Activated naive CD8-positive, alpha-beta T cell treated with anti-CD3 and anti-CD28 coated beads, Interleukin-2, amount 10 ng/mL, durations not matched to agents 7 days and 5 days (primary cell): ENCODE results near the gene RLF. TPM values are rescaled to one million over a fixed set of nuclear protein-coding genes. Genes with fewer than 3 reads are reported as not detected.
A peak's percentile ranks its signal among the peaks of the same experiment; 100 is the strongest.

ENCODE experiments used
- ATAC-seq: fragments of 150-1000 bp; cut with Tn5 transposase; one replicate; pipeline ENCODE4 v1.10.0; 2021; ENCODE audit warnings: low read depth, moderate library complexity
- POLR2A ChIA-PET: fragments of 350-600 bp; sonication (Branson Sonifier 250); formaldehyde crosslinking; loops from one replicate; lab custom pipeline; 2021; ENCODE audit warnings: antibody characterized with exemption; lab: Charles Lee
- DNase-seq: peaks from one replicate; pipeline ENCODE4 v3.0.0; 2021
- H3K27ac Mint-ChIP-seq: one replicate; pipeline ENCODE4 v1.8.0; 2022; ENCODE audit warnings: mild to moderate bottlenecking, mixed read lengths
- H3K27me3 Mint-ChIP-seq: one replicate; pipeline ENCODE4 v1.8.0; 2022; ENCODE audit warnings: mild to moderate bottlenecking, moderate library complexity, mixed read lengths
- H3K36me3 Mint-ChIP-seq: one replicate; pipeline ENCODE4 v1.8.0; 2021; ENCODE audit warnings: mild to moderate bottlenecking, mixed read lengths
- H3K4me1 Mint-ChIP-seq: one replicate; pipeline ENCODE4 v1.8.0; 2021; ENCODE audit warnings: mixed read lengths
- H3K4me3 Mint-ChIP-seq: one replicate; pipeline ENCODE4 v1.8.0; 2022; ENCODE audit warnings: mild to moderate bottlenecking, moderate library complexity, mixed read lengths
- H3K9me3 Mint-ChIP-seq: one replicate; pipeline ENCODE4 v1.8.0; 2021; ENCODE audit warnings: mixed read lengths
- total RNA-seq, 2 experiments: library from RNA; stranded (reverse); gene quantifications; one replicate each; pipeline ENCODE4 v1.2.3, GENCODE V29; 2021

RLF gene
- total RNA-seq, 2 experiments from 2014 or later, result 22.4 to 22.8 TPM

- H3K36me3 Mint-ChIP-seq, result peaks cover 9% of the 10 kb centered on the region
- H3K27me3 Mint-ChIP-seq, result no peaks in the 10 kb centered on the region
- DNase-seq (no peak), ATAC-seq (no peak)
- peak overlapping the region; percentile 84 for H3K27ac Mint-ChIP-seq
- POLR2A ChIA-PET, result interaction anchor here (1.7 kb wide), 1 partner anchor 16 kb away, joined by 3 read pairs; no protein-coding TSS in a partner anchor
- H3K4me3 Mint-ChIP-seq, result peak overlapping the region; percentile 31
- H3K4me1 Mint-ChIP-seq, result peaks cover 21% of the 10 kb centered on the region
- H3K9me3 Mint-ChIP-seq, result no peaks in the 10 kb centered on the region
Measured at GRCh38 chr1:40251456-40251855, 90.3 kb downstream of the RLF start.

GRCh38 chr1:40252601-40253000 is 91.4 kb downstream of the RLF start:
- H3K27me3 Mint-ChIP-seq, result no peaks in the 10 kb centered on the region
- peaks cover 26% of the 10 kb centered on the region for H3K4me1 Mint-ChIP-seq
- DNase-seq (no peak), ATAC-seq (no peak)
- H3K27ac Mint-ChIP-seq, result no peak overlapping the region
- H3K4me3 Mint-ChIP-seq, result no peak overlapping the region
- peaks cover 9% of the 10 kb centered on the region for H3K36me3 Mint-ChIP-seq
- POLR2A ChIA-PET, result no interaction called here
- no peaks in the 10 kb centered on the region for H3K9me3 Mint-ChIP-seq

GRCh38 chr1:40255231-40255630 is 94.0 kb downstream of the RLF start:
- Mint-ChIP-seq H3K4me1 (peaks cover 32% of the 10 kb centered on the region), H3K36me3 (peaks cover 18% of the 10 kb centered on the region), H3K9me3 (no peaks in the 10 kb centered on the region), H3K27ac (no peak overlapping the region), H3K27me3 (no peaks in the 10 kb centered on the region), H3K4me3 (no peak overlapping the region)
- POLR2A ChIA-PET, result interaction anchor here (1.6 kb wide), 1 partner anchor 125 kb away, joined by 3 read pairs; no protein-coding TSS in a partner anchor
- ATAC-seq (no peak), DNase-seq (no peak)

GRCh38 chr1:40256401-40257084 is 95.4 kb downstream of the RLF start:
- peaks cover 27% of the 10 kb centered on the region for H3K36me3 Mint-ChIP-seq
- POLR2A ChIA-PET, result interaction anchor here (0.6 to 2.7 kb wide), 6 partner anchors 15 to 124 kb away, joined by 3 to 29 read pairs (median 3); partner anchors contain the start of gene RLF
- DNase-seq (no peak), ATAC-seq (no peak)
- no peaks in the 10 kb centered on the region for H3K9me3 Mint-ChIP-seq
- no peaks in the 10 kb centered on the region for H3K27me3 Mint-ChIP-seq
- H3K4me3 Mint-ChIP-seq, result peak overlapping the region; percentile 94
- peak overlapping the region; percentile 99 for H3K27ac Mint-ChIP-seq
- peaks cover 22% of the 10 kb centered on the region for H3K4me1 Mint-ChIP-seq

DNA sequence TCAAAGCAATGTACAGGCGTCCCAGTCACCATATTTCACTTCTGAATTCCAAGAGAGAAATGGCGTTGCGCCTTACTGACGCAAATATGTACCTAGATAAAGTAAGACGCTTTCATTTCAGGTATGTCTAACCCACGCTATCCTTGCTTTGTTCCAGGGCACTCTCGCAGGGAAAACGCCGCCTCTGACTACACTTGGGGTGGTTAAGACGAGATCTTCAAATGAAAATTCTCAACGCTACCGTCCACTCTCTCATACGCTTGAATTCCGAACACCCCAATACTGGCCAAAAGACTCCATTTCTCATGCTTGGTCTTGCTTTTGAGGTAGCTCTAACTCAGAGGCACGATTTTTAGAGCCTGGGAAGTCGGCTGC is 96.1 kb downstream of the RLF start:
- no peaks in the 10 kb centered on the region for H3K27me3 Mint-ChIP-seq
- H3K4me1 Mint-ChIP-seq, result peaks cover 19% of the 10 kb centered on the region
- peak overlapping the region; percentile 94 for H3K4me3 Mint-ChIP-seq
- no peaks in the 10 kb centered on the region for H3K9me3 Mint-ChIP-seq
- no peak for ATAC-seq
- H3K27ac Mint-ChIP-seq, result peak overlapping the region; percentile 99
- DNase-seq, result no peak
- POLR2A ChIA-PET, result interaction anchor here (0.6 to 2.7 kb wide), 14 partner anchors 9 to 360 kb away, joined by 3 to 29 read pairs (median 4); partner anchors contain the start of genes CAP1, RLF and TMCO2
- peaks cover 33% of the 10 kb centered on the region for H3K36me3 Mint-ChIP-seq

DNA sequence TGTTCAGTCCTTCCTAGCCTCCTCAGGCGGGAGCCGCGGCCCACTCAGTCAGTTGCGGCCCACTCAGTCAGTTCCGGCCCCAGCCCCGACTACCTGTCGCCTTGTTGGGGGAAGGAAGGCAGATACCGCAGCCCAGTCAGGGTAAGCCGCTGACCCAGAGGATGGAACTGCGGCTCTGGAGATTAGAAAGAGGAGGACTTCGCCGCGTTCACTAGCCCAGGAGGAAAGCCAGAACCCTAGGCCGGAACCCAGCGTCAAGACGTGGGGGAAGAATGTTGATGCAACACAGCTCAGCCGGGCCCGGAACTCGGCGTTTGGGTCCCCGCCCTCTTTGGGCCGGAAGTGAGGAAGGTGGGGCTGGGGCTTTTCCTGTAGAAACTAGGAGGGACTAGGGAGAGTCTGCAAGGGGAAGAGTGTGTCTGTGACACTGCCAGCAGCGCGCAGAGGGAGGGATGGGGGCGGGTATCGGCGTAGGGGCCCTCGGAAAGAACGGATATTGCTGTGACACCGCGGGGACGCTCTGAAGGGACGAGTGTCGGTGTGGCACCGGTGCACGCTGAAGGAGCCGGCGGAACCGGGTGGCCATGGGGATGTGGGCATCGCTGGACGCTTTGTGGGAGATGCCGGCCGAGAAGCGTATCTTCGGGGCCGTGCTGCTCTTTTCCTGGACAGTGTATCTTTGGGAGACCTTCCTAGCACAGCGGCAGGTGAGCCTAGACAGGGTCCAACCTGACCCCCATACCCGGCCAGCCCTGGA is 96.7 kb downstream of the RLF start, which contains the start of gene ZMPSTE24:
Gene ZMPSTE24 (plus strand): TSS at position 549 of the 757 bp plus-strand sequence. CDS start 36 bp downstream, at position 585.
- H3K36me3 Mint-ChIP-seq, result peaks cover 36% of the 10 kb centered on the region
- DNase-seq (peak; percentile 91), ATAC-seq (peak; percentile 96)
- H3K4me3 Mint-ChIP-seq, result peak within 1 kb of the TSS; percentile 94
- POLR2A ChIA-PET, result interaction anchor here (0.6 to 2.7 kb wide), 14 partner anchors 10 to 359 kb away, joined by 3 to 29 read pairs (median 4); partner anchors contain the start of genes CAP1, RLF and TMCO2
- no peaks in the 10 kb centered on the region for H3K9me3 Mint-ChIP-seq
- H3K27me3 Mint-ChIP-seq, result no peaks in the 10 kb centered on the region
- H3K4me1 Mint-ChIP-seq, result peaks cover 22% of the 10 kb centered on the region
- peak within 1 kb of the TSS; percentile 99 for H3K27ac Mint-ChIP-seq

- POLR2A ChIA-PET, result interaction anchor here (0.7 to 2.7 kb wide), 9 partner anchors 11 to 218 kb away, joined by 3 to 29 read pairs (median 5); partner anchors contain the start of genes CAP1, RLF and TMCO2
- ATAC-seq (no peak), DNase-seq (no peak)
- Mint-ChIP-seq H3K27me3 (no peaks in the 10 kb centered on the region), H3K36me3 (peaks cover 42% of the 10 kb centered on the region), H3K9me3 (no peaks in the 10 kb centered on the region), H3K4me3 (peak overlapping the region; percentile 94), H3K27ac (peak overlapping the region; percentile 99), H3K4me1 (peaks cover 27% of the 10 kb centered on the region)
Measured at GRCh38 chr1:40258445-40258769, 97.2 kb downstream of the RLF start.

GRCh38 chr1:40264354-40264781 is 103.2 kb downstream of the RLF start:
- Mint-ChIP-seq H3K36me3 (peaks cover 39% of the 10 kb centered on the region), H3K4me3 (no peak overlapping the region), H3K9me3 (no peaks in the 10 kb centered on the region), H3K4me1 (peaks cover 24% of the 10 kb centered on the region), H3K27ac (no peak overlapping the region), H3K27me3 (no peaks in the 10 kb centered on the region)
- ATAC-seq (no peak), DNase-seq (no peak)
- POLR2A ChIA-PET, result interaction anchor here (0.7 to 1.2 kb wide), 2 partner anchors 63 to 103 kb away, joined by 3 read pairs; partner anchors contain the start of gene RLF

DNA sequence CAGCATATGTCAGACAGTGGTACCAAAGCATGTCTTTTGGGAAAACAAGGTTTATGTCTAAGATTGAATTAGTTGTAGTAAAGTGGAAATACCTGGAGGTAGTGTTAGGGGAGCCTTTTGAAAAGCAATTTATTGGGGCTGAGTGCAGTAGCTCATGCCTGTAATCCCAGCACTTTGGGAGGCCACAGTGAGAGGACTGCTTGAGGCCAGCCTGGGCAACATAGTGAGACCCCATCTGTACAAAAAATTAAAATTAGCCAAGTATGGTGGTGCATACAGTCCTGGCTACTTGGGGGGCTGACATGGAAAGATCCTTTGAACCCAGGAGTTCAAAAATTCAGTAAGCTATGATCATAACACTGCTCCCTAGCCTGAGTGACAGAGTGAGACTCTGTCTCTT is 104.1 kb downstream of the RLF start:
- Mint-ChIP-seq H3K27me3 (no peaks in the 10 kb centered on the region), H3K36me3 (peaks cover 34% of the 10 kb centered on the region), H3K27ac (no peak overlapping the region), H3K4me3 (no peak overlapping the region), H3K9me3 (no peaks in the 10 kb centered on the region), H3K4me1 (peaks cover 18% of the 10 kb centered on the region)
- DNase-seq, result no peak
- POLR2A ChIA-PET, result no interaction called here
- no peak for ATAC-seq

DNA sequence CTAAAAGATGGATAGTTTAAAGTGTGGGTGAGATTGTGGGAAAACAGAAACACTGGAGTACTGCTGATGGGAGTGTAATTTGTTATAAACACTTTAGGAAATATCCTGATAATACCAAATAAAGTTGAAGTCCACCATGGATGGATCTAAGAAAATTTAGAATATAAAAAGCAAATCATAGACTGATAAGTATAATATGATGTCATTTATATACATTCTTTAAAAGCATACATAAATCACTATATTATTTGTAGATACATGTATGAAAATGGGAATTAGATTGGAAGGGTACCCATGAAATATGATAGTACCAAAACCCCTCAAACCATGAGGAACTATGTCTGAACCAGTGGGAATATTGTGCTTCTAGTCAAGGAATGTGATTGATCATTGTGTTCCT is 104.7 kb downstream of the RLF start:
- ATAC-seq (no peak), DNase-seq (no peak)
- Mint-ChIP-seq H3K27ac (no peak overlapping the region), H3K27me3 (no peaks in the 10 kb centered on the region), H3K9me3 (no peaks in the 10 kb centered on the region), H3K4me3 (no peak overlapping the region), H3K36me3 (peaks cover 35% of the 10 kb centered on the region), H3K4me1 (peaks cover 16% of the 10 kb centered on the region)
- POLR2A ChIA-PET, result interaction anchor here (0.9 kb wide), 1 partner anchor 25 kb away, joined by 3 read pairs; no protein-coding TSS in a partner anchor

- no peak for DNase-seq
- no peaks in the 10 kb centered on the region for H3K9me3 Mint-ChIP-seq
- peaks cover 16% of the 10 kb centered on the region for H3K4me1 Mint-ChIP-seq
- no peak overlapping the region for H3K27ac Mint-ChIP-seq
- no peak overlapping the region for H3K4me3 Mint-ChIP-seq
- POLR2A ChIA-PET, result interaction anchor here (0.9 to 1.1 kb wide), 2 partner anchors 24 to 48 kb away, joined by 3 read pairs; no protein-coding TSS in a partner anchor
- no peak for ATAC-seq
- H3K36me3 Mint-ChIP-seq, result peaks cover 30% of the 10 kb centered on the region
- H3K27me3 Mint-ChIP-seq, result no peaks in the 10 kb centered on the region
Measured at GRCh38 chr1:40266786-40267535, 105.8 kb downstream of the RLF start.

- Mint-ChIP-seq H3K9me3 (no peaks in the 10 kb centered on the region), H3K4me1 (peaks cover 14% of the 10 kb centered on the region), H3K4me3 (no peak overlapping the region), H3K27ac (no peak overlapping the region), H3K27me3 (no peaks in the 10 kb centered on the region), H3K36me3 (peaks cover 31% of the 10 kb centered on the region)
- POLR2A ChIA-PET, result interaction anchor here (1.1 kb wide), 1 partner anchor 47 kb away, joined by 3 read pairs; no protein-coding TSS in a partner anchor
- DNase-seq (no peak), ATAC-seq (no peak)
Measured at GRCh38 chr1:40267767-40268187, 106.6 kb downstream of the RLF start.
